Measurements from ENCODE around the gene HDAC9. TPM values are rescaled to one million over a fixed set of nuclear protein-coding genes. Genes with fewer than 3 reads are reported as not detected.

Gene HDAC9
- total and polyA plus RNA-seq, 8 donors: 1.3 to 12.3 (median 3.5) TPM

- intact Hi-C loops (cut with DNase I): no loop called here
- ATAC-seq: no peak
- Histone ChIP-seq H3K27me3 (no peaks in the 10 kb centered on the region), H3K27ac (no peak overlapping the region), H3K36me3 (no peaks in the 10 kb centered on the region), H3K4me3 (no peak overlapping the region), H3K9me3 (no peaks in the 10 kb centered on the region), H3K4me1 (no peaks in the 10 kb centered on the region)
- peak; percentile 29 for FAIRE-seq
- DNase-seq: no peak
- no peak for TF ChIP-seq CTCF (IDR thresholded peaks at IDR 0.05)
- 90 to 98% methylated on average over 1 of the region's 1 CpG for WGBS, 2 donors
These were observed 502.1 kb downstream of the HDAC9 start for GRCh38 chr7:18997477-18998150.

GRCh38 chr7:19000410-19000809, 504.9 kb downstream of the HDAC9 start:
- no peak for TF ChIP-seq CTCF (IDR thresholded peaks at IDR 0.05)
- H3K27me3 ChIP-seq: no peaks in the 10 kb centered on the region
- H3K36me3 ChIP-seq: no peaks in the 10 kb centered on the region
- no peak for DNase-seq
- H3K4me1 ChIP-seq: no peaks in the 10 kb centered on the region
- no peak overlapping the region for H3K4me3 ChIP-seq
- 60 to 75% methylated on average over 4 of the region's 4 CpGs for WGBS, 2 donors
- FAIRE-seq: no peak
- no peak for ATAC-seq
- intact Hi-C loops (cut with DNase I): no loop called here
- no peak overlapping the region for H3K27ac ChIP-seq
- no peaks in the 10 kb centered on the region for H3K9me3 ChIP-seq

- intact Hi-C loops (cut with DNase I): no loop called here
- Histone ChIP-seq H3K27ac (no peak overlapping the region), H3K9me3 (no peaks in the 10 kb centered on the region), H3K4me3 (no peak overlapping the region), H3K27me3 (no peaks in the 10 kb centered on the region), H3K4me1 (no peaks in the 10 kb centered on the region), H3K36me3 (no peaks in the 10 kb centered on the region)
- TF ChIP-seq CTCF (IDR thresholded peaks at IDR 0.05): no peak
- FAIRE-seq (no peak), ATAC-seq (no peak), DNase-seq (no peak)
- WGBS, 2 donors: 44 to 45% methylated on average over 1 of the region's 1 CpG
These were observed 506.3 kb downstream of the HDAC9 start for GRCh38 chr7:19001854-19002253.

GRCh38 chr7:19009241-19009935, 513.8 kb downstream of the HDAC9 start:
- H3K9me3 ChIP-seq: no peaks in the 10 kb centered on the region
- H3K4me3 ChIP-seq: no peak overlapping the region
- FAIRE-seq: no peak
- WGBS, 2 donors: 58 to 73% methylated on average over 5 of the region's 5 CpGs
- no peaks in the 10 kb centered on the region for H3K4me1 ChIP-seq
- no peak for DNase-seq
- no peaks in the 10 kb centered on the region for H3K36me3 ChIP-seq
- no peaks in the 10 kb centered on the region for H3K27me3 ChIP-seq
- no peak for ATAC-seq
- no peak overlapping the region for H3K27ac ChIP-seq
- no peak for TF ChIP-seq CTCF (IDR thresholded peaks at IDR 0.05)
- intact Hi-C loops (cut with DNase I): no loop called here

- Histone ChIP-seq H3K4me1 (no peaks in the 10 kb centered on the region), H3K36me3 (no peaks in the 10 kb centered on the region), H3K27ac (no peak overlapping the region), H3K4me3 (no peak overlapping the region), H3K9me3 (no peaks in the 10 kb centered on the region), H3K27me3 (no peaks in the 10 kb centered on the region)
- FAIRE-seq: no peak
- no peak for DNase-seq
- TF ChIP-seq CTCF (IDR thresholded peaks at IDR 0.05): no peak
- ATAC-seq: no peak
- intact Hi-C loops (cut with DNase I): no loop called here
These were observed 514.4 kb downstream of the HDAC9 start for GRCh38 chr7:19009936-19010280.

All from pancreas (tissue), 10 donors.